C1 segment of cervical spinal cord (tissue), 14 donors: ENCODE data around the gene AKAP5.

Experiments used
- DNase-seq, 14 donors: peaks; one replicate each; lab custom pipeline; 2025; lab: John Stamatoyannopoulos, UW

AKAP5 gene

DNA sequence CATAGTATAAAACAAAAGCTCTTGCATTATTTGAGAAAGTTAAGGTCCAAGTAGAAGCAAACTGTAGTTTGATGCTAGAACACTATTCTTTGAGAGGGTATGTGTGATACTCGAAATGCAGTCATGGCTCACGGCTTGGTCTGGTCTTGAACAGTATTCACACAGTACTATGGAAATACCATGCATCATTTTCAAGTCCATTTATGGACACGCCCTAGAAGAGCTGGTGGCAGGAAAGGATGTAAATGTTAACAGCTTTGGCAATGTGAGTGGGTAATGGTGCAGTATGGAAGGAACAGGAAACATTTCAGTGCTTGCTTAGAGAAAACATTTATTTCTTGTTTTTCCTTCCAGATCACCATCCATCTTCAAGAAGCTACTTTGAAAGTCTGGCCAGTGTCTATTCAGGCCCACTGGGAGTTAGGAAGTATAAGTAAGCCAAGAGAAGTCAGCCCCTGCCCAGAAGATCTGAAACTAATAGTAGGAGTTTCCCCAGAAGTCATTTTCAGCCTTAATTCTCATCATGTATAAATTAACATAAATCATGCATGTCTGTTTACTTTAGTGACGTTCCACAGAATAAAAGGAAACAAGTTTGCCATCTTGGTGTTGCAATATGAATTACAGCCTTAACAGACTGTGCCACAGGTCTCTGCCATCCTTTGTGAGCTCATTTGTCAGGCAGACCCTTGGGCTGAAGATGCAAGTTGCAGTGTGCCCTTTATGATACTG is 5.7 kb upstream of the AKAP5 start:
- DNase-seq: no peak

DNA sequence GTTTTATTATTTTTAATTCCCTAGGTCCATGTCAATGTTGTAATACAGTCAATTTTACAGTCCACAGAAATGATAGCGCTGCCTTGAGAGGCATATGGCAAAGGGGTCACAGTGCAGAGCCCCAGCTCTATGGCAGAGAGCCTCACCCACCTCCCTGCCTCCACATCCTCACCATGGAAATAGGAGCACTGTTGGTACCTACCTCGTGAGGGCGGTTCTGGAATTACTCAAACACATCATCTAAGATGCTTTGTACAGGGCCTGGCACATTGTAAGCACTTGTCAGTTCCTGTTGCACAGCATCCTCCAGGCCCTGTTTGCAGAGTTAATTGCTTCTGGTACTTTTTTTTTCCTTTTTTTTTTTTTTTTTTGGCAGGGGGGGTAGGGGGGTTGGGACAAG is 4.1 kb upstream of the AKAP5 start:
- DNase-seq: no peak

- DNase-seq: no peak
Observed at GRCh38 chr14:64463195-64463594, 2.1 kb upstream of the AKAP5 start.

DNA sequence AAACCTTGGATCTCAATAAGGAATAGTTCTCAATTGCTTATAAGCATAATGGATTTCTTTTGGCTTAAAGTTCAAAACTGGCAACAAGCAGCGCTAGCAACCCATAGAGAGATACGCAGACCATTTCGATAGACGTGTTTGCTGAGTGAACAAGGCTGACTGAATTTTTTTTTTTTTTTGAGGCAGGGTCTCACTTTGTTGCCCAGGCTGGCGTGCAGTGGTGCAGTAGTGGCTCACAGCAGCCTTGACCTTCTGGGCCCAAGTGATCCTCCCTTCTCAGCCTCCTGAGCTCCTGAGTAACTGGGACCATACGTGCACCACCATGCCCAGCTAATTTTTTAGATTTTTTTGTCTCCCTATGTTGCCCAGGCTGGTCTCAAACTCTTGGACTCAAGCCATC is 1.4 kb upstream of the AKAP5 start:
- DNase-seq: no peak

DNA sequence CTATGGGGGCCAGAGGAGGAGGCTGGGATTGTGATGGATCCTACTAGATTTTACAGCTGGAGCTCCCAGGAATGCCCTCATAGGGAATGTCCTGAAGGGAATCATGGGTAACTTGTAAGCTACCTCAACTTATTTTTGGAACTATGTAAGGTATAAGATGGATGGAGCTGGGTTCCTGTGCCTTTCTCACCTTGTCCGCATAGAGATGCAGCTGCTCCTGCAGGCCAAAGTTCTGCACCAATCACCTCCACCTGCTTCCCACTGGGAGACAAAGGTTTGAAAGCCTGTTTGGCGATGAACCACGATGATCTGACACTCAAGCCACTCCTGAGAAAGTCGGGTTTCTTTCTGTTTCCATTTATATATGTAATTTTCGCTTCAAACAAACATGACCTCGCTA is 648 bp upstream of the AKAP5 start:
- DNase-seq: peak in 1 of 14 donors; percentile 10

DNA sequence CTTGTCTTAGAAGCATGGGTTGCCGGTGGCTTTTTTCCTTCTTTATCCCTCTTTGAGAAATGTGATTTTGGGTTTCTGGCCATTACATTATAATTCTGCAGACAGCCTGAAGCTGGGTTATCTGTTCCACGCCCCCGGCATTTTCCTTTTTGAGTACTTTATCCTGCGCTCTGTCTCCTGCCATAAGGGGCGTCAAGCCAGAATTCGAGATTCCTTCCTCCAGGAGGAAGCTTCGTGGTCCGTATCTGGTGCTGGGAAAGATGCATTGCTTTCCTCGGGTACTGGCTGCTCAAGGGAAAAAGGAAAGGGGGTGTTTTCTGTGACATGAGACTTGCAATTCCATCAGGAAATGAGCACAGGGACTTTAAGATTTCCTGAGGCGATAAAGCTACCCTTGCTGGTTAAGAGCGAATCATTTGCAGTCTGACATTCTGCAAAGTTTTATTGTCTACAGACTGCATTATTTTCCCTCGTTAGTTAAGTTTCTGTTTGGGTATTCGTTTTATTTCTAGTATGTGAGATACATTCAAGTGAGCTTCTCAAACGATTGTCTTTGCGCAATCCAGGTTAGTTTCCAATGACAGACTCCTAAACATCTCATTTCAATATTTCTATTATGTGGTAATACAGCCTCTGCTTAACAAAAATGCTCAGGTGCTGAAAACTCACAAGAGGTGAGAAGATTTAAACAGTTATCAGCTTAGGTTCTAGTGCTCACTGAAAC is 694 bp downstream of the AKAP5 start:
- peak in 3 of 14 donors; percentile 3 to 55 (median 37) for DNase-seq

- DNase-seq: no peak
Observed at GRCh38 chr14:64467101-64467500, 1.8 kb downstream of the AKAP5 start.

- peak in 1 of 14 donors; percentile 18 for DNase-seq
Observed at GRCh38 chr14:64467566-64467965, 2.3 kb downstream of the AKAP5 start.

- DNase-seq: no peak
Observed at GRCh38 chr14:64468451-64468850, 3.2 kb downstream of the AKAP5 start.

- no peak for DNase-seq
Observed at GRCh38 chr14:64474041-64474440, 8.7 kb downstream of the AKAP5 start.

- no peak for DNase-seq
Observed at GRCh38 chr14:64474698-64475097, 9.4 kb downstream of the AKAP5 start.

- no peak for DNase-seq
Observed at GRCh38 chr14:64475585-64476273, 10.4 kb downstream of the AKAP5 start.

DNA sequence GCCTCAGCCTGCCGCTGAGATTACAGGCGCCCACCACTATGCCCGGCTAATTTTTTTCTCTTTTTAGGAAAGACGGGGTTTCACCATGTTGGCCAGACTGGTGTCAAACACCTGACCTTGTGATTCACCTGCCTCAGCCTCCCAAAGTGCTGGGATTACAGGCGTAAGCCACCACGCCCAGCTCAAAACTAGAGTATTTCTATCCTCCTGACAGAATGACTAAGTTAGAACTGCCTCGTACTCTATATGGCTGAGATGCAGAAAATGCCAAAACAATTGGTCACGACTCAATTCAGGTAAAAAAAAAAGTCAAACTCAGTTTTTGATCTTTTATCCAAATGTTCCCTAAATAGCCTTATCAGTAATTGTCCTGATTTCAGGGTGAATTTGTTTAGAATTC is 11.1 kb downstream of the AKAP5 start:
- DNase-seq: no peak

GRCh38 chr14:64478634-64479250 is 13.4 kb downstream of the AKAP5 start:
- peak in 1 of 14 donors; percentile 6 for DNase-seq

- no peak for DNase-seq
Observed at GRCh38 chr14:64488590-64489099, 23.3 kb downstream of the AKAP5 start.

- DNase-seq: no peak
Observed at GRCh38 chr14:64491637-64492036, 26.3 kb downstream of the AKAP5 start.

- no peak for DNase-seq
Observed at GRCh38 chr14:64493455-64493854, 28.2 kb downstream of the AKAP5 start.

- DNase-seq: no peak
Observed at GRCh38 chr14:64495252-64495651, 30.0 kb downstream of the AKAP5 start.

DNA sequence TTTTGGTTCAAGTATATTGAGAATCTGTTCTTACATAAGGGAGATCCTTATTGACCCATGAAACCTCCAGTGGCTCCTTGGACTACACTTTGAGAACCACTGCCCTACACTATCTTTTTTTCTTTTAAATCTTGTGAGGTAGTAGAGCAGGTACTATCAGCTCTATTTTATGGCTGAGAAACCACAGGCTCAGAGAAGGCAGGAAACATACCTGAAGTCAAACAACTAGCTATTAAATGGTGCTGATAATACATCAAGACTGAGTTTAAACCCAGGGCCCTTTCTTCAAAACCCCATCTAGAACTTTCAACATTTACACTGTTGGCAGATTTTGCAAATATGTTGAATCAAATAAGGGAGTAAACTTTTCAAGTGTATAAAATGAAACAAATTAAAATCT is 31.5 kb downstream of the AKAP5 start:
- DNase-seq: no peak

GRCh38 chr14:64500088-64500487 is 34.8 kb downstream of the AKAP5 start:
- DNase-seq: no peak

DNA sequence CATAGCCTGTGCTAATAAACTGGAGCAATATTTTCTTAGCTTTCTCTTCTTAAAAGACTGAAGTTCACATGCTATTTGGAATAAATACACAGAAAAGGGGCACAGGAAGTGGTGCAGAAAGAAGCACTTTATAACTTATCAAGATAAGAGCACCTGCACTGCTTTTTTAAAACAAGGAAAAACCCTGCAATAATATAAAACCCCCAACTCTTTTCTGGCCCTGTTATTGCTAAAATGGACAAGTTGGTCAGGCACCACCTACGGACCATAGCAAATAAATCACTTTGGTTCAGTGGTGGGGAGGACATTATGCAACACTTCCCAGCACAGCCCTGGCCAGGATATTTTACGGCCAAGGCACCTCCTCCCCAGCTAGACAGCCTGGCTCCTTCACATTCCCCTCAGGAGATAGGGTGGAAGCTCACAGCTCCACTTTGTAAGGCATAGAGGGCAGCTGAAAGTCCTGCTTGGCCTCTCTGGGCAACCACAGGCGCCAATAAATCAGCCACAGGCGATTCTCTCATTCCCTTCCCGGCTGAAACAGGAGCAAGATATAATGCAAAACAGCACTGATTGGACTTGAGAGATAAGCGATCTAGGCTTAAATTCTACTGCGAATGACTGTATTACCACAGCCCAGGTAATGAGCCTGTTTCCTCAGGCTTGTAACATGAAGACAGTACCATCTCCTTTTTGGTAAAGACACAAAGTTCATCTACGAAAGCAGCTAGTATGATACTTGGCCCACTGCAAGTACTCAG is 36.3 kb downstream of the AKAP5 start:
- peak in 7 of 14 donors; percentile 1 to 42 (median 18) for DNase-seq
